ENCODE results near the gene CLDN6.

CLDN6 gene

GRCh38 chr16:3027983-3028715 lies 10.2 kb upstream of the CLDN6 start:
- peak; percentile 77 to 90 (median 83) for DNase-seq (ENCODE audit: low read depth in 3 of 3)

- no peak for DNase-seq (ENCODE audit: low read depth in 3 of 3)
These were observed 9.5 kb upstream of the CLDN6 start for GRCh38 chr16:3027489-3027795.

GRCh38 chr16:3026609-3027488 lies 8.9 kb upstream of the CLDN6 start:
- DNase-seq (ENCODE audit: low read depth in 3 of 3): no peak

GRCh38 chr16:3026003-3026378 lies 8.0 kb upstream of the CLDN6 start:
- DNase-seq (ENCODE audit: low read depth in 3 of 3): no peak

- DNase-seq (ENCODE audit: low read depth in 3 of 3): no peak
These were observed 7.3 kb upstream of the CLDN6 start for GRCh38 chr16:3025032-3026002.

GRCh38 chr16:3023669-3024478 lies 5.9 kb upstream of the CLDN6 start, which contains the start of the genes HCFC1R1 and THOC6:
TSS of gene HCFC1R1 (minus strand) at chr16:3023942. CDS start at chr16:3023941, 1 bp downstream.
TSS of gene THOC6 (plus strand) at chr16:3024035. CDS start at chr16:3024327, 292 bp downstream.
- DNase-seq (ENCODE audit: low read depth in 3 of 3): peak; percentile 92 to 93 (median 92)

- no peak for DNase-seq (ENCODE audit: low read depth in 3 of 3)
These were observed 5.4 kb upstream of the CLDN6 start for GRCh38 chr16:3023415-3023668.

- no peak for DNase-seq (ENCODE audit: low read depth in 3 of 3)
These were observed 4.9 kb upstream of the CLDN6 start for GRCh38 chr16:3022684-3023414.

- DNase-seq (ENCODE audit: low read depth in 3 of 3): peak; percentile 72 to 92 (median 86)
These were observed 4.3 kb upstream of the CLDN6 start for GRCh38 chr16:3022208-3022683.

- peak; percentile 76 to 91 (median 88) for DNase-seq (ENCODE audit: low read depth in 3 of 3)
These were observed 3.6 kb upstream of the CLDN6 start for GRCh38 chr16:3021449-3022207.

GRCh38 chr16:3020604-3021448 lies 2.8 kb upstream of the CLDN6 start:
- peak in 1 of 3 donors; percentile 22 for DNase-seq (ENCODE audit: low read depth in 3 of 3)

GRCh38 chr16:3020247-3020603 lies 2.2 kb upstream of the CLDN6 start, which contains the start of gene TNFRSF12A:
TSS of gene TNFRSF12A (plus strand) at chr16:3020368. CDS start at chr16:3020398, 30 bp downstream.
- peak in 1 of 3 donors; percentile 38 for DNase-seq (ENCODE audit: low read depth in 3 of 3)

- no peak for DNase-seq (ENCODE audit: low read depth in 3 of 3)
These were observed 1.7 kb upstream of the CLDN6 start for GRCh38 chr16:3019594-3020246.

- DNase-seq (ENCODE audit: low read depth in 3 of 3): no peak
These were observed 639 bp downstream of the CLDN6 start for GRCh38 chr16:3017344-3017743.

GRCh38 chr16:3015865-3016521 lies 2.0 kb downstream of the CLDN6 start:
- no peak for DNase-seq (ENCODE audit: low read depth in 3 of 3)

- DNase-seq (ENCODE audit: low read depth in 3 of 3): no peak
These were observed 3.0 kb downstream of the CLDN6 start for GRCh38 chr16:3014971-3015370.

GRCh38 chr16:3013998-3014690 lies 3.8 kb downstream of the CLDN6 start:
- DNase-seq (ENCODE audit: low read depth in 3 of 3): no peak

Measured in stimulated activated CD4-positive, alpha-beta T cell treated with anti-CD3 and anti-CD28 coated beads, TNF-alpha, amount 100 ng/mL, for 48 hours (primary cell).